Ascending aorta (tissue), 2 donors: ENCODE measurements around the gene SNTG2. TPM values are rescaled to one million over a fixed set of nuclear protein-coding genes. Genes with fewer than 3 reads are reported as not detected.

Experiments used
- DNase-seq, 2 donors: peaks; one replicate each; pipeline ENCODE4 v3.0.0-alpha.2; 2019; ENCODE audit warnings: low spot score in 2 of 2
- H3K27ac ChIP-seq, 2 donors: fragments of 200-600 bp; sonication (generic); one replicate each; pipeline ENCODE4 v1.5.1; 2016 to 2017; ENCODE audit warnings: mild to moderate bottlenecking in 1 of 2
- H3K27me3 ChIP-seq: fragments of 200-600 bp; sonication (generic); one replicate; pipeline ENCODE4 v1.5.1; 2017
- H3K36me3 ChIP-seq, 2 donors: fragments of 200-600 bp; sonication (generic); one replicate each; pipeline ENCODE4 v1.5.1; 2016
- H3K4me1 ChIP-seq, 2 donors: fragments of 200-600 bp; sonication (generic); one replicate each; pipeline ENCODE4 v1.5.1; 2016 to 2017; ENCODE audit warnings: mild to moderate bottlenecking in 1 of 2
- H3K4me3 ChIP-seq, 2 donors: fragments of 200-600 bp; sonication (generic); one replicate each; pipeline ENCODE4 v1.5.1; 2016 to 2017; ENCODE audit warnings: mild to moderate bottlenecking in 1 of 2
- H3K9me3 ChIP-seq, 2 donors: fragments of 200-600 bp; sonication (generic); one replicate each; pipeline ENCODE4 v1.5.1; 2016
- CTCF ChIP-seq, 3 experiments: fragments of 200-600 bp in 2 of 3; fragments of 450-650 bp in 1 of 3; sonication (generic) in 2 of 3; IDR thresholded peaks; one replicate each; pipeline ENCODE4 v1.5.1; 2016 to 2019; ENCODE audit warnings: antibody characterized with exemption in 3 of 3, mild to moderate bottlenecking in 1 of 3, moderate library complexity in 1 of 3
- intact Hi-C: fragments of 100-400 bp; cut with DNase I; formaldehyde crosslinking; loops from one replicate; pipeline ENCODE4 v1.15.1; 2023
- total RNA-seq: library from RNA; depleted of rRNA; stranded (reverse); fragments of >200 nt; gene quantifications from one replicate; pipeline ENCODE4 v1.1.0, GENCODE V29; 2016

SNTG2 gene
- total RNA-seq, 1 donor from 2014 or later: 9.9 TPM

GRCh38 chr2:1210352-1210751 is 259.7 kb downstream of the SNTG2 start:
- Histone ChIP-seq H3K36me3 (no peaks in the 10 kb centered on the region), H3K27ac (no peak overlapping the region)
- intact Hi-C loops: no loop called here

GRCh38 chr2:1219901-1220573 is 269.4 kb downstream of the SNTG2 start:
- no peak for DNase-seq
- no peak overlapping the region for H3K4me3 ChIP-seq
- no peak overlapping the region for H3K27ac ChIP-seq
- H3K9me3 ChIP-seq: no peaks in the 10 kb centered on the region
- no peaks in the 10 kb centered on the region for H3K36me3 ChIP-seq
- TF ChIP-seq CTCF (IDR thresholded peaks at IDR 0.05): no peak
- no peaks in the 10 kb centered on the region for H3K27me3 ChIP-seq
- intact Hi-C loops: no loop called here
- H3K4me1 ChIP-seq: no peaks in the 10 kb centered on the region

More at GRCh38 chr2:1210352-1210751, 259.7 kb downstream of the SNTG2 start:
- TF ChIP-seq CTCF (IDR thresholded peaks at IDR 0.05): no peak
- Histone ChIP-seq H3K27me3 (no peaks in the 10 kb centered on the region), H3K4me1 (no peaks in the 10 kb centered on the region), H3K4me3 (no peak overlapping the region), H3K9me3 (peaks cover 0 to 5% of the 10 kb centered on the region in 2 donors)
- DNase-seq: no peak

GRCh38 chr2:1222056-1222455 is 271.4 kb downstream of the SNTG2 start:
- intact Hi-C loops: no loop called here
- Histone ChIP-seq H3K27ac (no peak overlapping the region), H3K4me1 (no peaks in the 10 kb centered on the region), H3K27me3 (no peaks in the 10 kb centered on the region), H3K4me3 (no peak overlapping the region), H3K9me3 (no peaks in the 10 kb centered on the region), H3K36me3 (no peaks in the 10 kb centered on the region)
- no peak for DNase-seq
- no peak for TF ChIP-seq CTCF (IDR thresholded peaks at IDR 0.05)

GRCh38 chr2:1223791-1224190 is 273.1 kb downstream of the SNTG2 start:
- no peak for TF ChIP-seq CTCF (IDR thresholded peaks at IDR 0.05)
- intact Hi-C loops: no loop called here
- Histone ChIP-seq H3K9me3 (no peaks in the 10 kb centered on the region), H3K36me3 (no peaks in the 10 kb centered on the region), H3K4me1 (no peaks in the 10 kb centered on the region), H3K27ac (no peak overlapping the region), H3K4me3 (no peak overlapping the region), H3K27me3 (no peaks in the 10 kb centered on the region)
- DNase-seq: no peak

GRCh38 chr2:1224901-1225300 is 274.3 kb downstream of the SNTG2 start:
- Histone ChIP-seq H3K27ac (no peak overlapping the region), H3K27me3 (no peaks in the 10 kb centered on the region), H3K4me1 (no peaks in the 10 kb centered on the region), H3K9me3 (no peaks in the 10 kb centered on the region), H3K4me3 (no peak overlapping the region), H3K36me3 (no peaks in the 10 kb centered on the region)
- DNase-seq: no peak
- TF ChIP-seq CTCF (IDR thresholded peaks at IDR 0.05): no peak
- intact Hi-C loops: no loop called here

- H3K4me1 ChIP-seq: no peaks in the 10 kb centered on the region
- no peak for TF ChIP-seq CTCF (IDR thresholded peaks at IDR 0.05)
- no peak for DNase-seq
- intact Hi-C loops: no loop called here
- H3K27me3 ChIP-seq: no peaks in the 10 kb centered on the region
- H3K4me3 ChIP-seq: no peak overlapping the region
- no peak overlapping the region for H3K27ac ChIP-seq
- no peaks in the 10 kb centered on the region for H3K9me3 ChIP-seq
- H3K36me3 ChIP-seq: no peaks in the 10 kb centered on the region
Observed at GRCh38 chr2:1226766-1227165, 276.1 kb downstream of the SNTG2 start.
